H1 (cell line): ENCODE measurements around the gene ZNF747.

Source experiments
- CTCF ChIP-seq, 3 experiments: IDR thresholded peaks; 1 replicate in 2 of 3; 2 replicates in 1 of 3; pipeline versions ENCODE4 v1.5.1 to v1.6.1; 2011; ENCODE audit warnings: low read length in 3 of 3, mild to moderate bottlenecking in 3 of 3, inconsistent platforms in 2 of 3, low read depth in 1 of 3, moderate library complexity in 1 of 3; ENCODE audit not compliant: insufficient read depth in 1 of 3; ENCODE audit errors: control extremely low read depth in 1 of 3
- EGR1 ChIP-seq: IDR thresholded peaks from 2 replicates; pipeline ENCODE4 v1.6.1; 2011; ENCODE audit warnings: low read depth, low read length, borderline replicate concordance
- EP300 ChIP-seq, 2 experiments: IDR thresholded peaks; 1 replicate in 1 of 2; 2 replicates in 1 of 2; pipeline ENCODE4 v1.6.1; 2011 to 2012; ENCODE audit warnings: low read depth in 2 of 2, low read length in 2 of 2, mild to moderate bottlenecking in 2 of 2, borderline replicate concordance in 1 of 2, inconsistent platforms in 1 of 2, moderate library complexity in 1 of 2
- EZH2 ChIP-seq: fragments of 200-600 bp; sonication (generic); IDR thresholded peaks from 2 replicates; pipeline ENCODE4 v1.7.1; 2012; ENCODE audit warnings: low read depth, mild to moderate bottlenecking, moderate library complexity, low read length, inconsistent platforms; ENCODE audit not compliant: severe bottlenecking
- JUN ChIP-seq: IDR thresholded peaks from 2 replicates; pipeline ENCODE4 v1.6.1; 2011; ENCODE audit warnings: low read depth, mild to moderate bottlenecking, improper control_type of control experiment, low read length
- JUND ChIP-seq: IDR thresholded peaks from 2 replicates; pipeline ENCODE4 v1.6.1; 2011; ENCODE audit warnings: mild to moderate bottlenecking, improper control_type of control experiment, low read length
- KDM5A ChIP-seq: fragments of 200-600 bp; IDR thresholded peaks from 2 replicates; pipeline ENCODE4 v1.7.1; 2012; ENCODE audit warnings: mild to moderate bottlenecking, low read length, inconsistent platforms, mixed read lengths
- RNF2 ChIP-seq: fragments of 200-900, 300-1000 bp; sonication (generic); IDR thresholded peaks from 2 replicates; pipeline ENCODE4 v1.7.1; 2016; ENCODE audit warnings: borderline replicate concordance, low read depth, mild to moderate bottlenecking, antibody characterized with exemption, low read length; ENCODE audit not compliant: poor library complexity, severe bottlenecking; ENCODE audit errors: missing control alignments
- SIN3A ChIP-seq, 2 experiments: IDR thresholded peaks in 1 of 2; conservative IDR thresholded peaks in 1 of 2; 2 replicates each; pipeline ENCODE4 v1.6.1; 2011 to 2012; ENCODE audit warnings: low read length in 2 of 2, improper control_type of control experiment in 1 of 2, low read depth in 1 of 2, mild to moderate bottlenecking in 1 of 2
- SIX5 ChIP-seq: IDR thresholded peaks from 2 replicates; pipeline ENCODE4 v1.6.1; 2011; ENCODE audit warnings: mild to moderate bottlenecking, low read depth, low read length
- SP4 ChIP-seq: IDR thresholded peaks from 2 replicates; pipeline ENCODE4 v1.6.1; 2012; ENCODE audit warnings: low read length, inconsistent platforms
- SRF ChIP-seq: IDR thresholded peaks from 2 replicates; pipeline ENCODE4 v1.6.1; 2011; ENCODE audit warnings: mild to moderate bottlenecking, low read depth, low read length, moderate library complexity
- TF ChIP-seq, protein P1 (sequence below): IDR thresholded peaks from 2 replicates; pipeline ENCODE4 v1.6.1; 2012; ENCODE audit warnings: inconsistent platforms

- no peak for TF ChIP-seq JUND
- TF ChIP-seq RNF2, result no peak
- no peak for TF ChIP-seq EZH2
- TF ChIP-seq JUN, result no peak
- TF ChIP-seq, protein P1, sequence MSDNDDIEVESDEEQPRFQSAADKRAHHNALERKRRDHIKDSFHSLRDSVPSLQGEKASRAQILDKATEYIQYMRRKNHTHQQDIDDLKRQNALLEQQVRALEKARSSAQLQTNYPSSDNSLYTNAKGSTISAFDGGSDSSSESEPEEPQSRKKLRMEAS, result no peak
- no peak for TF ChIP-seq SIX5
- no peak for TF ChIP-seq CTCF (IDR thresholded peaks at IDR 0.05; ENCODE audit: control extremely low read depth in 1 of 3, insufficient read depth in 1 of 3, low read depth in 1 of 3, low read length in 3 of 3)
- TF ChIP-seq SIN3A (conservative IDR thresholded peaks at IDR 0.05 in 1 of 2, IDR thresholded peaks at IDR 0.05 in 1 of 2; ENCODE audit: low read depth in 1 of 2, low read length in 2 of 2), result no peak
- TF ChIP-seq EP300 (IDR thresholded peaks at IDR 0.05; ENCODE audit: borderline replicate concordance in 1 of 2, low read depth in 2 of 2, low read length in 2 of 2), result no peak
- TF ChIP-seq SP4, result no peak
- no peak for TF ChIP-seq EGR1
- no peak for TF ChIP-seq KDM5A
- no peak for TF ChIP-seq SRF
Observed at GRCh38 chr16:30524575-30525568, 9.8 kb downstream of the ZNF747 start.
